CD4-positive, alpha-beta T cell treated with Interleukin-15 for 1 hour (primary cell): ENCODE measurements around the gene SMIM15.
"Not testable (repeated sequence)": the region's sequence is repeated elsewhere in the genome, so short reads cannot be mapped to it uniquely, and the experiment has no call there.

Experiments
- DNase-seq: peaks from one replicate; pipeline ENCODE4 v3.0.0-alpha.2; 2020

Gene SMIM15

DNA sequence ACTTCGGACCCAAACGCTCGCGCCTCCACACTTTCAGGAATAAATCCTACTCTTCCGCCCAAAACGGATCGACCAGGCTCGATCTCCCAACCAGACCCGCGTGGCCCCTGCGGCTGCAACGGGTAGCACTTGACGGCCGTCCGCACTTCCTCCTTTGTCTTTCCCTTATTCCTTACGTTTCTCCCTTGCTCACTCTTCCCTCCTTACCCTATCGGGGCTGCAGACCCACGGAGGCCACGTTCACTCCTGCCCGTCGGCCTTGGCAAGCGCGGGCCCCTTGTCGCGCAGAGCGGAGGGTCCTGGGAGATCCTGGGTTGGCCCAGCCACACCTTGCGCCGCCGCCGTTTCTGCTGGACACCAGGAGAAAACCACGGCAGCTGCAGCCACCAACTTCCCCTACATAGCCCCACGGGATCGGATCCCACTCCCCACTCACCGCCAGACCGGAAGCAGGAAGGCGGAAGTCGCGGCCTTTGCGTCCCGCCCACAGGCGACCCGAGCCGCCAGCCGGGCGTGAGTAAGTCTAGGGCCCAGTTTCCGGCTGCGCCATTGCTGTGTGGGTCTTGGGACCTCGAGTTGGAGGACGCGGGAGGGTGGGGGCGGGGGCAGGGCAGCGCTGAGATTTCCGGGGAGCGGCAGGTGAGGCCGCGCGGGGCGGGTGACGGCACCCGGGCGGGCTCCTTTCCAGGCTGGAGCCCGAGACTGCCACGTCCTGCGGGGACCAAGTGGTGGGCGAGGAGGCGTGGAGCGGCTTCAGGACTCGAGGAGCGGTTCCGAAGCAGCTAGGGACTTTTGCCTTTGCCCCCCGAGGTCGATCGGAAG, at the start of gene SMIM15:
SMIM15 (minus strand) TSS at position 459 of the 822 bp plus-strand sequence. CDS start 2,297 bp downstream, outside the sequence.
- peak; percentile 85 for DNase-seq

- DNase-seq, result no peak
Observed at GRCh38 chr5:61207884-61208283, 45.6 kb upstream of the SMIM15 start.

GRCh38 chr5:61205013-61205412, 42.7 kb upstream of the SMIM15 start:
- no peak for DNase-seq

DNA sequence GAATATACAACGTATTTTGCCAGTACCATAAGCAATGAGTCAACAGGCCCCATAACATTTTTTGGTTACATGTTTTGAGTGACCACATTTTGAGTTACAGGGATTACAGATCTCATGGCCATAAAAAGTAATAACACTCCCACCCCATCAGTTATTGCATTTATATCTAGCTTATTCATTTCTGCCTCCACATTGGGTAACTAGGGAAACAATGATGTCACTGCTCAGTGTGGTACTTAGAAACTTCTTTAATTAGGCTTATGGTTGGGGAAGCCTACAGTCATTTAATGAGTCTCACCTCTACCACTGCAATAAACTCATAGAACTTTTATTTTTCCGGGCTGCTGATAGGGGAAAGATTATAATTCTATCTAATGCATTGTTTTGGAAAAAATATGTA, 39.9 kb upstream of the SMIM15 start:
- DNase-seq, result no peak

- DNase-seq, result no peak
Observed at GRCh38 chr5:61200582-61201155, 38.4 kb upstream of the SMIM15 start.

DNA sequence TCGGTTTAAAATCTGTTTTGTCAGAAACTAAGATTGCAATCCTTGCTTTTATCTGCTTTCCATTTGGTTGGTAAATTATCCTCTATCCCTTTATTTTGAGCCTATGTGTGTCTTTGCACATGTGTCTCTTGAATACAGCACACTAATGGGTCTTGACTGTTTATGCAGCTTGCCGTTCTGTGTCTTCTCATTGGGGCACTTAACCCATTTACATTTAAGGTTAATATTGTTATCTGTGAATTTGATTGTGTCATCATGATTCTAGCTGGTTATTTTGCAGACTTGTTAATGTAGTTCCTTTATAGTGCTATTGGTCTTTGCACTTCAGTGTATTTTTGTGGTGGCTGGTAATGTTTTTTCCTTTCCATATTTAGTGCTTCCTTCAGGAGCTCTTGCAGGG, 36.3 kb upstream of the SMIM15 start:
- no peak for DNase-seq

DNA sequence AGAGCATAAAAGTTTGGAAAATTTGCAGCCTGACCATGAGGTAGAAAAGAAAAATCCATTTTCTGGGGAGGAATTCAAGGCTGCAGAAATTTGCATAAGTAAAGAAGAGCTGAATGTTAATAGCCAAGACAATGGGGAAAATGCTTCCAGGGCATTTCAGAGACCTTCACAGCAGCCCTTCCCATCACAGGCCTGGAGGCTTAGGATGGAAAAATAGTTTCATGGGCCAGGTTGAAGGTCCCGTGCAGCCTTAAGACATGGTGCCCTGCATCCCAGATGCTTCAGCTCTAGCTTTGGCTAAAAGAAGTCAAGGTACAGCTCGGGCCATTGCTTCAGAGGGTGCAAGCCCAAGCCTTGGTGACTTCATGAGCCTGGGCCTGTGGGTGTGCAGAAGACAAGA, 25.6 kb upstream of the SMIM15 start:
- not testable (repeated sequence) for DNase-seq

GRCh38 chr5:61187352-61187751, 25.1 kb upstream of the SMIM15 start:
- not testable (repeated sequence) for DNase-seq

GRCh38 chr5:61186634-61187033, 24.4 kb upstream of the SMIM15 start:
- no peak for DNase-seq

DNA sequence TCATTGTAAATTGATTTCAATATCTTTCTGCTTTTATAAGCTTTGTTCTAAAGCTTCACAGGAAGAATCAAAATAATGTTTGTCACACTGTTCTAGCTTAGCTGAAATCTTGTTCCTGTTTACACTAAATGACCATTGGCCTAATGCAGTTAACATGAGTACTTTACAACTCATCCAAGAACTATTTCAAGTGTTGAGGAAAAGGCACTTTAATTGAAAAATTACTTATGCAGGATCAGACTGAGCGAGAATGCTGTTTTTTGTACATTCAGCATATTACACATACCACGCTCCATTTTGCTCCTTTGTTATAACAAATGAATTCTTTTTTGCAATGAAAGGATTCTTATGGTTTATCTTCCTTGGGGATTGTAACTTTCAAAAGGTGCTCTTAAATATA, 22.4 kb upstream of the SMIM15 start:
- DNase-seq, result no peak

DNA sequence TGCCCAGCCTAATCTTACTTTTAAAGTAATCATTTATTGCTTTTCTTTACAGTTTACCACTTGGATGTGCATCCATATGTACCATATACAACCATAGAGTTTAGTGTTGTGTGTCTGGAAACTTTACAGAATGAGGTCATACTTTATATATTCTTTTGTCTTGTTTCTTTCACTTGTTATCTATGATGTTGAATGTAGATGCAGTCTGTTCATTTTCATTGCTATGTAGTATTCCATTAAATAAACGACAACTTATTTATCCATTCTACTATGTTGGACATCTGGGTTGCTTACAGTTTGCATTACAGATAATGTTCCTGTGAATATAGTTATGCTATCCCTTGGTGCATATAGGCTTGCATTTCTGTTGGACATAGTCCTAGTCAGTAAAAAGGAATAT, 21.3 kb upstream of the SMIM15 start:
- DNase-seq, result no peak

GRCh38 chr5:61182449-61182848, 20.2 kb upstream of the SMIM15 start:
- no peak for DNase-seq

- no peak for DNase-seq
Observed at GRCh38 chr5:61180886-61181285, 18.6 kb upstream of the SMIM15 start.

- DNase-seq, result no peak
Observed at GRCh38 chr5:61178702-61179101, 16.4 kb upstream of the SMIM15 start.

DNA sequence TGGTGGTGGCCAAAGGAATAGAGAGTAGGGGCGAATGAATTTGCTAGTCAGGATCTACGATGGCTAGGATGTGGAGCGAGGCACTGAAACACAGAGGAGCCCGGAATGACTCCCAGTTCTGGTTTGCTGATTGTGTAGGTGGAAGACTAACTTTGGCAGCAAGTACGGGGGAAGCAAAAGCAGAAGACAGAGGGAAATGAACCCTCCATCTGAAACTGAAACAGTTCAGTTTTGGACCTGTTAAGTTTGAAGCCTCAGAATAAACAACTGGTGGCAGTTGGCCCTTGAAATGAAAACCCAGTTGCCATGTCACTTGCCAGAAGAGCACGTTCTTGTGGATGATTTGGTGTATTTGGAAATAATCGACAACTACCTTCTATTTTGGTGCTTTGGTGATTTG, 15.4 kb upstream of the SMIM15 start:
- DNase-seq, result no peak

GRCh38 chr5:61177070-61177469, 14.8 kb upstream of the SMIM15 start:
- no peak for DNase-seq

DNA sequence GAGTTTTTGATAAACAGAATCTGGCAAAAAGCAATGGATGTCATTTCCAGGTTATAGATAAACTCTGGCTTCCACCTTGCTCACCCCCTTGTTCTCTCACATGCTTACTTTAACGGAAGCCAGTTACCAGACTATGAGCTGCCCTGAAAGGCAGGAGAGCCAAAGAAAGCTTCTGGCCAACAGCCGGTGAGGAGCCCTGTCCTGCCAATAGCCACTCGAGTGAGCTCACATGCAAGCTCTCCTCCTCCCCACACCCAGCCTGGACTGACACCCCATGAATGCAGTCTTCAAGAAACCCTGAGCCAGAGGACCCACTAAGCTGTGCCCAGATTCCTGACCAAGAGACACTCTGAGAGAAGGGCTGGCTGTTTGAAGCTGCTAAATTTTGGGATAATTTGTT, 14.4 kb upstream of the SMIM15 start:
- no peak for DNase-seq

DNA sequence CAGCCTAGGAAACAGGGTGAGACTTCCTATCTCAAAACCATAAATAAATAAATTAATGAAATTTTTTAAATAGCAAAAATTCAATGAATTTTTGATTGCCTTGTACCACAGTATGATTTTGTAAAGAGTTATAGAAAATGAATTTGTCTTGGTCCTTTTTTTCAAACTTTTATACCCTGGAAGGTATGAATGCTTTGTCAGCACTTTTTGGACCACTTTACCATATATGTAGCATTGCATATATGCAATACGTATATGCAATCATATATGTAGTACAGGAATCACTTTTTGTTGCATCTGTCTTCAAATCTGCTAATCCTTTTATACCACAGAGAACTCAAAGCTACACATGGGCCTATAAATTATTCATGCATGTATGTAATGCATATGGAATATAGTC, 9.2 kb upstream of the SMIM15 start:
- DNase-seq, result no peak

DNA sequence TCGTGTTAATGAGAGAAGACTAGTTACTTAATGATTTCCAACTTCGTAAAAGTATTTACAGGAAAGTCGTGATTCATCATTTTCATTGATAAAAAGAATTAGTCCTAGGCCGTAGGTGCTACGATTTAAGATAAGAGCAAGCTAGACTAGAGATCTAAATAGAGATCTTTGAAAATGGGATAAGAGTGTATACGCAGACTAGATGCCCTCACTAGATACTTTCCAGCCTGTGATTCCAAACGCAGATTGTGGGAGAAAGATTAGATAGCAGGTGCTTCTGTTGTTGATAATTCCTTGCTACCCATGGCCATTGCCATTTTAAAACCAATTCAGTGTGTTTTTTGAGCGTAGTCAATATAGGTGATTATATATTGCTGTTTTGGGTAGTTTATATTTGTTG, 6.7 kb upstream of the SMIM15 start:
- no peak for DNase-seq

DNA sequence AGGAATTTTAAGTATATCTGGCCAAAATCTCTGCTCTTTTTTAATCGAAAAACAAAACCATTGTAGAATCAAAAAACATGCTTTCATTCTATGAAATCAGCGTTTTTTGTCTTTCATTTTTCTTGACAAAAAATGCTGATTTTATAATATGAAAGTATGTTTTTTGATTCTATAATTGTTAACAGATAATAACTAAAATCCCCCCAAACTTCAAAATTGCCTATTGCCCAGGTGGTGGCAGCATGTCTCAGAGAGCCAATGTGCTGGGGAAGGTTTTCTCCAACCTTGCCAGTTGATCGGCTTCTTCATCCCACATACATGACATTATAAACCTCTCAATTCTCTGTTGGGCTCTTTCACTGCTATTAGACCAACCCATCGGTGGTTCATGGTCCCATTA, 5.1 kb upstream of the SMIM15 start:
- no peak for DNase-seq

DNA sequence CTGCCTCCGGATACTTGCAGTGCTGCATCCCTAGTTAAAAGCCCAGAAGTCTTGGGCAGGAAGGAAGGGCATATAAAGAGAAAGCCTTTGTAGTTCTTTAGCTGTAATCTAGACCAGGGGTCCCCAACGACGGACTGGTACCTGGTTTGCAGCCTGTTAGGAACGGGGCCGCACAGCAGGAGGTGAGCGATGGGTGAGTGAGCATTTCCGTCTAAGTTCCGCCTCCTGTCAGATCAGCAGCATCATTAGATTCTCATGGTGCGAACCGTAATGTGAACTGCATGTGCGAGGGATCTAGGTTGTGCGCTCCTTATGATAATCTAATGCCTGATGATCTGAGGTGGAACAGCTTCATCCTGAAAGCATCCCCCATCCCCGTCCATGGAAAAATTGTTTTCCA, 1.6 kb upstream of the SMIM15 start:
- no peak for DNase-seq

- no peak for DNase-seq
Observed at GRCh38 chr5:61162832-61163567, 732 bp upstream of the SMIM15 start.

DNA sequence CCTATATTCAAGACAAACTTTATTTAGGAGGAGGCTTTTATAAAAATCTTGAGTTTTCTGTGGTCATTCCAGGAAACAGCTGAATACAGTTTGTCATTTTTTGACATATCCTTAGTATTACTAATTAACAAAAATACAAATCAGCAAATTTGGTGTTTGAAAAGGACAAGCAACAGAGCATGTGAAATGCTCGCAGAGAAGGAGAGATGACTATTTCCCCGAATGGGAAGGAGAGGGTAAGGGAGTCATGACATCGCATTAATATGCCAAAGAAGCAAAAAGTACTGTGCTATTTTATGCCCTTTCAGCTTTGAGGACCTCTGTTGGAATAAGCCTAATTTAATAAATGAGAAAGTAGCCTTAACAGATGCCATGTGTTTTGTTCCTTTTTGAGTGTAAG, 1.8 kb downstream of the SMIM15 start:
- no peak for DNase-seq

DNA sequence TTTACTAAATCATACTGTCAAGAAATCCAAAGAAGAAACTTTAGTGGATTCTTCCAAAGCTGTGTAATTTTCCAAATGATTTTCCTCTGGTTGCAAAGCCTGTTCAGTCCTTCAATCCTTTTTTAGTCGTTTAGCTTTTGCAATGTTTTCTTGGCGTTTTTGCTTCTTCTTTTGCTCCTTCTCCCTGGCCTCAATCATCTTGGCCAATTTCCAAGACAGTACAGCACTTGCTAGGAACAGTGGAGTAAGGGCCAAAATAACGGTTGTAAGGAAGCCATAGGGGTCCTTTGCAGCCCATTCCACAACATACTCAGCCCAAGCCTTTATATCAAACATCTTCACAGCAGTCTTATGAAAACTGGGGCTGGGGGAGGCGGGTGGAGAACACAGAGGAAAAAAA, 2.4 kb downstream of the SMIM15 start:
- no peak for DNase-seq
